Epithelial cell of proximal tubule (primary cell): Measurements from ENCODE around the gene SGMS1. TPM values are rescaled to one million over a fixed set of nuclear protein-coding genes. Genes with fewer than 3 reads are reported as not detected.

Experiments used
- DNase-seq: peaks from one replicate; pipeline ENCODE4 v3.0.0-alpha.2; 2011; ENCODE audit warnings: low read depth
- H3K4me3 ChIP-seq: 2 replicates; pipeline ENCODE4 v1.5.1; 2011; ENCODE audit warnings: low read depth, mild to moderate bottlenecking, low read length
- CTCF ChIP-seq: conservative IDR thresholded peaks from 2 replicates; pipeline ENCODE4 v1.5.1; 2012; ENCODE audit warnings: low read depth, mild to moderate bottlenecking, low read length
- total RNA-seq: library from RNA; depleted of rRNA; stranded (reverse); fragments of >200 nt; gene quantifications from 2 replicates; pipeline ENCODE4 v1.2.3, GENCODE V29; 2015

The SGMS1 gene
- total RNA-seq, 1 donor from 2014 or later = 25.2 TPM

DNA sequence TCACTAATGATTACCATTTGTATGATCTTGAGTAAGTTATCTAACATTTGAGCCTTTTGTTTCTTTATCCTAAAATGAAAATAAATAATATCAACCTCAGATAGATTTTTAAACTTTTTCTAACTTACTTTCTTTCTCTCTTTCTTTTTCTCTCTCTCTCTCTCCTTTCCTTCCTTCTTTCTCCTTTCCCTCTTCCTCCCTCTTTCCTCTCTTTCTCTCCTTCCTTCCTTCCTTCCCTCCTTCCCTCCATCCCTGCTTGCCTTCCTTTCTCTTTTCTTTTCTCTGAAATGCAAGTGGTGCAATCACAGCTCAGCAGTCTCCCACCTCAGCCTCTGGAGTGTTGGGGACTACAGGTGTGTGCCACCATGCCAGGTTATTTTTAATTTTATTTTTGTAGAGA lies 239.5 kb downstream of the SGMS1 start:
- H3K4me3 ChIP-seq = no peak overlapping the region
- no peak for TF ChIP-seq CTCF
- no peak for DNase-seq

DNA sequence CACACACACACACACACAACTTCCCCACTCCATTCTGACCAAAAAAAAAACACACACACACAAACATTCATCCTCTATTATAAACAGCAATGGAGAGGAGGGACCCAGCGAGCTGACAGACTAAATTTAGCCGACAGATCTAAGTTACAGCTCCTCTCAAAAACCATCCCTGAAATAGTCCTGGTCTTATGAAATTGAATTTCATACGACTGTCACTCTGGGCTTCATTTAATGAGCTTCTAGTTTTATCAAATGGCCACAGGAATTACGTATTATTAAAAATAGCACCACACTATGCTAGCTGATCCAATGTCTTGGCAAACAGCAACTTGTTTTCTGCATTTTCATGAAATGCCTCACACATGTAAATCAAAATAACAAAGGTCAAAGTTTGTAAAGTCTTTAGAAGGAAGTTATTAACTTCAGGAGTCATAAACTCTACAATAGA lies 241.2 kb downstream of the SGMS1 start:
- no peak overlapping the region for H3K4me3 ChIP-seq
- no peak for TF ChIP-seq CTCF
- DNase-seq = no peak

- no peak overlapping the region for H3K4me3 ChIP-seq
- DNase-seq = no peak
- TF ChIP-seq CTCF = no peak
Observed at GRCh38 chr10:50381642-50382041, 242.1 kb downstream of the SGMS1 start.

- H3K4me3 ChIP-seq = no peak overlapping the region
- no peak for DNase-seq
- no peak for TF ChIP-seq CTCF
Observed at GRCh38 chr10:50379616-50380015, 244.1 kb downstream of the SGMS1 start.

- no peak overlapping the region for H3K4me3 ChIP-seq
- TF ChIP-seq CTCF = no peak
- no peak for DNase-seq
Observed at GRCh38 chr10:50375745-50376144, 248.0 kb downstream of the SGMS1 start.

- no peak for TF ChIP-seq CTCF
- peak; percentile 62 for DNase-seq
- H3K4me3 ChIP-seq = no peak overlapping the region
Observed at GRCh38 chr10:50375051-50375452, 248.7 kb downstream of the SGMS1 start.

DNA sequence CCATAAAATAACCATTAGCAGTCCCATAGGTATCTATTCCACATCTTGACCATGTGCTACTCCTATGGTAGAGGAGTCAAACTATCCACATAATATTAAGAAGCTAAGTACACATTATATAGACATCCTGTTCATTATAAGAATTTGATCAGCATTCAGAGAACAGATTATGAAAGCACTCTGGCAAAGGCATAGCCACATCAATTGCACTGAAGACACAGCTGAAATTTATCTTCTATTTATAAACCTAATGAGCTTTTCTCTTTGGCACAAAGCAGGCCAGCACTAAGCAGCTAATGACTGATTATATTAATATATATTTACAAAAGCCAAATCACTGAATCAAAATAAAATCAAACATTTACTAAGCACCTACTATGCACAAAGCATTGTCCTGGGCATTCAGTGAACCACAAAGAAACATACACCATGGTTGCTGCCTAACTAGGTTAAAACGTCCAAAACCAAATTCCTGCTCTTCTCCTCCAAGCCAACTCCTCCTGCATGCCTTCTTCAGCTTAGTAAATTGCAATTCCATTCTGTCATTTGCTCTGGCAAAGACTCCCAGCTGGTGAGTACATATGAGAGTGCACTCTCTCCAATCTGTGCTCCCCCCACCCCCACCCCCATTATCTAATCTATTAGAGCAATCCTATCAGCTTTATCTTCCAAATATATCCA lies 249.8 kb downstream of the SGMS1 start:
- no peak for TF ChIP-seq CTCF
- H3K4me3 ChIP-seq = no peak overlapping the region
- DNase-seq = no peak
